Mucosa of descending colon (tissue), 3 donors: ENCODE results near the gene TMEM42. TPM values are rescaled to one million over a fixed set of nuclear protein-coding genes. Genes with fewer than 3 reads are reported as not detected.

Experiments used
- ATAC-seq: fragments of 200-7000 bp; cut with Tn5 transposase; one replicate; pipeline ENCODE4 v1.9.1; 2020; ENCODE audit warnings: mild to moderate bottlenecking, moderate library complexity
- DNase-seq, 3 donors: peaks; one replicate each; pipeline ENCODE4 v3.0.0-alpha.2; 2020
- H3K36me3 ChIP-seq: fragments of 200-600 bp; one replicate; pipeline ENCODE4 v1.8.0; 2021; ENCODE audit warnings: low read depth, mild to moderate bottlenecking
- H3K4me1 ChIP-seq: fragments of 200-600 bp; one replicate; pipeline ENCODE4 v1.8.0; 2021; ENCODE audit warnings: low read depth, mild to moderate bottlenecking
- H3K4me3 ChIP-seq: fragments of 200-600 bp; one replicate; pipeline ENCODE4 v1.8.0; 2021; ENCODE audit warnings: mild to moderate bottlenecking
- H3K9me3 ChIP-seq: fragments of 200-600 bp; one replicate; pipeline ENCODE4 v1.8.0; 2021; ENCODE audit warnings: mild to moderate bottlenecking
- CTCF ChIP-seq: fragments of 200-600 bp; IDR thresholded peaks from one replicate; pipeline ENCODE4 v1.8.0; 2022; ENCODE audit warnings: antibody characterized with exemption, mild to moderate bottlenecking
- intact Hi-C, 2 donors: fragments of 100-400 bp; cut with DNase I in 1 of 2; cut with micrococcal nuclease in 1 of 2; formaldehyde crosslinking; loops; one replicate each; pipeline versions ENCODE4 v1.11.0 to v1.11.1; 2022; cut with DNase I, micrococcal nuclease
- total RNA-seq, 3 donors: library from RNA; stranded (reverse); fragmentation: NEBNext Ultra II Directional in 2 of 3; extraction: Animal tissue kit (Norgen Biotek cat#: 25700) in 2 of 3; gene quantifications; one replicate each; pipeline versions ENCODE4 v1.2.1 to v1.2.4, GENCODE V29; 2021 to 2023
- donor health status: DM: no; HTN: no; CAD: no; lungs with moderate emphysema.
- donor health status: DM: no; HTN: no; CAD: no.
- donor health status: DM: no; HTN: yes; CAD: no.

The TMEM42 gene
- total RNA-seq, 3 donors from 2014 or later: 7.8 to 11.2 (median 10.0) TPM

GRCh38 chr3:44914936-44915335 is 53.2 kb downstream of the TMEM42 start:
- ATAC-seq: peak; percentile 75
- intact Hi-C loops: loop anchor here (5.0 to 10.0 kb wide), 2 partner anchors 380 to 383 kb away; no protein-coding TSS in a partner anchor

More at GRCh38 chr3:44914936-44915335, 53.2 kb downstream of the TMEM42 start:
- peak in 1 of 3 donors; percentile 36 for DNase-seq
- TF ChIP-seq CTCF: no peak
- H3K4me3 ChIP-seq: no peak overlapping the region
- no peaks in the 10 kb centered on the region for H3K9me3 ChIP-seq
- no peaks in the 10 kb centered on the region for H3K36me3 ChIP-seq
- no peaks in the 10 kb centered on the region for H3K4me1 ChIP-seq

Other genes starting within 250 kb of the TMEM42 start
- gene ZNF197, start 236.9 kb upstream of the TMEM42 start, total RNA-seq: 10 to 100 TPM in 2 of 3 donors, 1 to 10 TPM in 1; 10.0 to 19.5 (median 14.5) TPM
- 1 to 10 TPM; 4.9 to 8.0 (median 6.0) TPM for gene ZNF35, start 213.2 kb upstream of the TMEM42 start, total RNA-seq
- 1 to 10 TPM; 2.5 to 7.7 (median 3.6) TPM for gene ZNF502, start 149.3 kb upstream of the TMEM42 start, total RNA-seq
- 1 to 10 TPM; 3.6 to 6.4 (median 3.7) TPM for gene ZNF501, start 132.3 kb upstream of the TMEM42 start, total RNA-seq
- 10 to 100 TPM; 18.8 to 29.2 (median 19.1) TPM for gene KIAA1143, start 100.3 kb upstream of the TMEM42 start, total RNA-seq
- gene KIF15, start 100.1 kb upstream of the TMEM42 start, total RNA-seq: 1 to 10 TPM; 1.6 to 7.6 (median 2.4) TPM
- gene TGM4, start 12.7 kb downstream of the TMEM42 start, total RNA-seq: not detected
- gene ZDHHC3, start 114.3 kb downstream of the TMEM42 start, total RNA-seq: 100 to 1,000 TPM in 2 of 3 donors, 10 to 100 TPM in 1; 94.7 to 204 (median 143) TPM
- gene EXOSC7, start 114.3 kb downstream of the TMEM42 start, total RNA-seq: 10 to 100 TPM; 23.2 to 26.2 (median 24.4) TPM
- 10 to 100 TPM; 14.7 to 24.0 (median 22.2) TPM for gene CLEC3B, start 164.4 kb downstream of the TMEM42 start, total RNA-seq